ENCODE results near the gene CLGN.
A peak's percentile ranks its signal among the peaks of the same experiment; 100 is the strongest.

Gene CLGN

DNA sequence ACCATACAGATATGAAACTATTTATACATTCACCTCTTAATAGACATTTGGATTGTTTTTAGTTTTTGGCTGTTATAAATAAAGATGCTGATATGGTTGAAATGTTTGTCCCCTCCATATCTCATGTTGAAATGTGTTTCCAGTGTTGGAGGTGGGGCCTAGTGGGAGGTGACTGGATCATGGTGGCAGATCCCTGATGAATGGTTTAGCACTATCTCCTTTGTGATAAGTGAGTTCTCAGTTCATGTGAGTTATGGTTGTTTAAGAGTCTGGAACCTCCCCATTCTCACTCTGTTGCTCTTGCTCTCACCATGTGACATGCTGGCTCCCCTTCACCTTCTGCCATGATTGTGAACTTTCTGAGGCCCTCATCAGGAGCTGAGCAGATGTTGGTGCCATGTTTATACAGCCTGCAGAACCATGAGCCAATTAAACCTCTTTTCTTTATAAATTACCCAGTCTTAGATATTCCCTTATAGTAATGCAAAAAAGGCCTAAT lies 12.2 kb upstream of the CLGN start:
- no peak for ATAC-seq

DNA sequence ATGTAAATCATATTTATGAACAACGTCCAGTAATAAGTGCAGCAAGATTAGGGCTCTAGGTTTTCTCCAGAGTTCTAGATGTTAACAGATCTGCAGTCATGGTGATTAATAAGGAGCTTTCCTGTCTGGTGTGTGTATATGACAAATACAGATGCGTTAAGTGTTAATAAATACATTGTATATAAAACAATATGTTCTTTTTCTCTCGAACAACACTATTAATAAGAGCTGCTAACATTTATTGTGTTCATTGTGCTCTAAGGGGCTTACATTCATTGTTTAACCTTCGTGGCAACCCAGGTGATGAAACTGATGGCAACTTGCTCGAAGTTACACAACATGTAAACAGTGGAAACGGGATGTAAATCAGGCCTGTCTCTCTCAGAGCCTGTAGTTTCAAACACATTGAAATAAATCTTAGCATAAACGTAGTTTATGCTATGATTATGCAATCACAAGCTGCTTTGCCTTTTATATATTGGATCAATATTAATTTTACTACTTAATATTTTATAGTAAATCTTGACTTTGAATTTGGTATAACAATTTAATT lies 547 bp upstream of the CLGN start:
- ATAC-seq: no peak

More for the DNA sequence above, 12.2 kb upstream of the CLGN start:
- TF ChIP-seq PPARA (CRISPR knock-in tag; IDR thresholded peaks at IDR 0.05; ENCODE audit: borderline replicate concordance): no peak
- TF ChIP-seq ISL1 (CRISPR knock-in tag; IDR thresholded peaks at IDR 0.05): no peak
- no peak for TF ChIP-seq CSRNP3 (CRISPR knock-in tag; IDR thresholded peaks at IDR 0.05)
- no peak for TF ChIP-seq ARNTL (CRISPR knock-in tag; IDR thresholded peaks at IDR 0.05; ENCODE audit: borderline replicate concordance, low read depth)
- no peak for TF ChIP-seq BACH2 (CRISPR knock-in tag; IDR thresholded peaks at IDR 0.05; ENCODE audit: borderline replicate concordance)
- TF ChIP-seq TCF4 (CRISPR knock-in tag; IDR thresholded peaks at IDR 0.05; ENCODE audit: borderline replicate concordance): no peak
- TF ChIP-seq SNAI2 (CRISPR knock-in tag; IDR thresholded peaks at IDR 0.05): no peak
- TF ChIP-seq ZNF565 (CRISPR knock-in tag; conservative IDR thresholded peaks at IDR 0.05; ENCODE audit: low read depth): no peak
- TF ChIP-seq OSR1 (CRISPR knock-in tag; IDR thresholded peaks at IDR 0.05): no peak
- no peak for TF ChIP-seq ZFP3 (CRISPR knock-in tag; IDR thresholded peaks at IDR 0.05)
- no peak for TF ChIP-seq TOX (CRISPR knock-in tag; IDR thresholded peaks at IDR 0.05; ENCODE audit: borderline replicate concordance)
- TF ChIP-seq ZC3H10 (CRISPR knock-in tag; IDR thresholded peaks at IDR 0.05): no peak
- no peak for TF ChIP-seq ESRRG (CRISPR knock-in tag; IDR thresholded peaks at IDR 0.05)
- TF ChIP-seq ZNF70 (CRISPR knock-in tag; IDR thresholded peaks at IDR 0.05): no peak
- no peak for TF ChIP-seq CSDC2 (CRISPR knock-in tag; IDR thresholded peaks at IDR 0.05)
- no peak for TF ChIP-seq GLIS3 (CRISPR knock-in tag; IDR thresholded peaks at IDR 0.05)
- TF ChIP-seq ZFP30 (CRISPR knock-in tag; IDR thresholded peaks at IDR 0.05): no peak

DNA sequence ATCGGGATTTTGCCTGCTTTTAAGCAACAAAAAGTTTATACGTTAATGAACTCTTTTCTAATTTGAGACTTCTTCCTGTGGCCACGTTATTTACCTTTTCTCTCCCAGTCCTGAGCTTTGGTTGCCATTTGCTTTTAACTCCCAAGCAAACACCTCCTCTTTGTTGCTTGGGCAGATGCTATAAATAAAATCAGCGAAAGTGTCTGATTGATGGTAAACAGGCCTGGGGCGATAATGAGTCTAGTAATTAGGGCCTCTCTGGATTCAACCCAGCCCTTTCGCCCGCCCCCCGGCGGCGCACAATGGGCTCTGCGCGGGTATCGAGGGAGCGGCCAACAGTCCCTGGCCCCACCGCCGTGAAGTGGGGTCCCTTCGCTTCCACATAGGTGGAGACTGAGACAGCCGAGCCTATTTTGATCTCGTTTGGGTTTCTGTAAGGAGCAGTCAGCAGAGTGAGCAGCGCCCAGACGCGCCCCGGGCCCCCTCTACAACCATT lies 790 bp downstream of the CLGN start:
- TF ChIP-seq PPARA (CRISPR knock-in tag; IDR thresholded peaks at IDR 0.05; ENCODE audit: borderline replicate concordance): no peak
- no peak for TF ChIP-seq RARB (CRISPR knock-in tag; IDR thresholded peaks at IDR 0.05)
- TF ChIP-seq PATZ1 (CRISPR knock-in tag; IDR thresholded peaks at IDR 0.05; ENCODE audit: borderline replicate concordance): no peak
- no peak for TF ChIP-seq OSR1 (CRISPR knock-in tag; IDR thresholded peaks at IDR 0.05)
- TF ChIP-seq POU6F1 (CRISPR knock-in tag; IDR thresholded peaks at IDR 0.05; ENCODE audit: borderline replicate concordance, low read depth): no peak
- no peak for TF ChIP-seq ZNF8 (CRISPR knock-in tag; IDR thresholded peaks at IDR 0.05)
- no peak for TF ChIP-seq TOX (CRISPR knock-in tag; IDR thresholded peaks at IDR 0.05; ENCODE audit: borderline replicate concordance)
- TF ChIP-seq ZFP3 (CRISPR knock-in tag; IDR thresholded peaks at IDR 0.05): no peak
- TF ChIP-seq ZNF70 (CRISPR knock-in tag; IDR thresholded peaks at IDR 0.05): no peak
- TF ChIP-seq ZFP30 (CRISPR knock-in tag; IDR thresholded peaks at IDR 0.05): no peak
- TF ChIP-seq CSDC2 (CRISPR knock-in tag; IDR thresholded peaks at IDR 0.05): no peak
- no peak for TF ChIP-seq ZC3H10 (CRISPR knock-in tag; IDR thresholded peaks at IDR 0.05)
- no peak for TF ChIP-seq SNAI2 (CRISPR knock-in tag; IDR thresholded peaks at IDR 0.05)
- TF ChIP-seq TCF4 (CRISPR knock-in tag; IDR thresholded peaks at IDR 0.05; ENCODE audit: borderline replicate concordance): no peak
- no peak for TF ChIP-seq CSRNP3 (CRISPR knock-in tag; IDR thresholded peaks at IDR 0.05)
- peak; percentile 67 for ATAC-seq

More for the DNA sequence above, 547 bp upstream of the CLGN start:
- TF ChIP-seq ZNF565 (CRISPR knock-in tag; conservative IDR thresholded peaks at IDR 0.05; ENCODE audit: low read depth) (no peak), ISL1 (CRISPR knock-in tag; IDR thresholded peaks at IDR 0.05) (no peak), ZFP30 (CRISPR knock-in tag; IDR thresholded peaks at IDR 0.05) (no peak), CSRNP3 (CRISPR knock-in tag; IDR thresholded peaks at IDR 0.05) (no peak)
- TF ChIP-seq, protein P1, sequence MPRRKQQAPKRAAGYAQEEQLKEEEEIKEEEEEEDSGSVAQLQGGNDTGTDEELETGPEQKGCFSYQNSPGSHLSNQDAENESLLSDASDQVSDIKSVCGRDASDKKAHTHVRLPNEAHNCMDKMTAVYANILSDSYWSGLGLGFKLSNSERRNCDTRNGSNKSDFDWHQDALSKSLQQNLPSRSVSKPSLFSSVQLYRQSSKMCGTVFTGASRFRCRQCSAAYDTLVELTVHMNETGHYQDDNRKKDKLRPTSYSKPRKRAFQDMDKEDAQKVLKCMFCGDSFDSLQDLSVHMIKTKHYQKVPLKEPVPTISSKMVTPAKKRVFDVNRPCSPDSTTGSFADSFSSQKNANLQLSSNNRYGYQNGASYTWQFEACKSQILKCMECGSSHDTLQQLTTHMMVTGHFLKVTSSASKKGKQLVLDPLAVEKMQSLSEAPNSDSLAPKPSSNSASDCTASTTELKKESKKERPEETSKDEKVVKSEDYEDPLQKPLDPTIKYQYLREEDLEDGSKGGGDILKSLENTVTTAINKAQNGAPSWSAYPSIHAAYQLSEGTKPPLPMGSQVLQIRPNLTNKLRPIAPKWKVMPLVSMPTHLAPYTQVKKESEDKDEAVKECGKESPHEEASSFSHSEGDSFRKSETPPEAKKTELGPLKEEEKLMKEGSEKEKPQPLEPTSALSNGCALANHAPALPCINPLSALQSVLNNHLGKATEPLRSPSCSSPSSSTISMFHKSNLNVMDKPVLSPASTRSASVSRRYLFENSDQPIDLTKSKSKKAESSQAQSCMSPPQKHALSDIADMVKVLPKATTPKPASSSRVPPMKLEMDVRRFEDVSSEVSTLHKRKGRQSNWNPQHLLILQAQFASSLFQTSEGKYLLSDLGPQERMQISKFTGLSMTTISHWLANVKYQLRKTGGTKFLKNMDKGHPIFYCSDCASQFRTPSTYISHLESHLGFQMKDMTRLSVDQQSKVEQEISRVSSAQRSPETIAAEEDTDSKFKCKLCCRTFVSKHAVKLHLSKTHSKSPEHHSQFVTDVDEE (CRISPR knock-in tag; IDR thresholded peaks at IDR 0.05): no peak
